AG09309 (cell line): ENCODE data around the gene IMP3.
A peak's percentile ranks its signal among the peaks of the same experiment; 100 is the strongest.

Experiments
- DNase-seq: peaks from one replicate; pipeline ENCODE4 v3.0.0-alpha.2; 2010; ENCODE audit warnings: low read depth
- H3K4me3 ChIP-seq: 2 replicates; pipeline ENCODE4 v1.5.1; 2011; ENCODE audit warnings: mild to moderate bottlenecking, low read depth, low read length, moderate library complexity; ENCODE audit not compliant: control insufficient read depth
- CTCF ChIP-seq: IDR thresholded peaks from 2 replicates; pipeline ENCODE4 v1.5.1; 2011; ENCODE audit warnings: mild to moderate bottlenecking, low read depth, low read length, inconsistent platforms; ENCODE audit not compliant: insufficient read depth, control insufficient read depth; ENCODE audit errors: missing control alignments

Gene IMP3

GRCh38 chr15:75649045-75649761 lies 9.2 kb upstream of the IMP3 start:
- H3K4me3 ChIP-seq = peak overlapping the region; percentile 78
- DNase-seq = no peak
- TF ChIP-seq CTCF = no peak

- no peak for DNase-seq
- TF ChIP-seq CTCF = no peak
- H3K4me3 ChIP-seq = peak overlapping the region; percentile 78
Observed at GRCh38 chr15:75648156-75649000, 8.4 kb upstream of the IMP3 start.

DNA sequence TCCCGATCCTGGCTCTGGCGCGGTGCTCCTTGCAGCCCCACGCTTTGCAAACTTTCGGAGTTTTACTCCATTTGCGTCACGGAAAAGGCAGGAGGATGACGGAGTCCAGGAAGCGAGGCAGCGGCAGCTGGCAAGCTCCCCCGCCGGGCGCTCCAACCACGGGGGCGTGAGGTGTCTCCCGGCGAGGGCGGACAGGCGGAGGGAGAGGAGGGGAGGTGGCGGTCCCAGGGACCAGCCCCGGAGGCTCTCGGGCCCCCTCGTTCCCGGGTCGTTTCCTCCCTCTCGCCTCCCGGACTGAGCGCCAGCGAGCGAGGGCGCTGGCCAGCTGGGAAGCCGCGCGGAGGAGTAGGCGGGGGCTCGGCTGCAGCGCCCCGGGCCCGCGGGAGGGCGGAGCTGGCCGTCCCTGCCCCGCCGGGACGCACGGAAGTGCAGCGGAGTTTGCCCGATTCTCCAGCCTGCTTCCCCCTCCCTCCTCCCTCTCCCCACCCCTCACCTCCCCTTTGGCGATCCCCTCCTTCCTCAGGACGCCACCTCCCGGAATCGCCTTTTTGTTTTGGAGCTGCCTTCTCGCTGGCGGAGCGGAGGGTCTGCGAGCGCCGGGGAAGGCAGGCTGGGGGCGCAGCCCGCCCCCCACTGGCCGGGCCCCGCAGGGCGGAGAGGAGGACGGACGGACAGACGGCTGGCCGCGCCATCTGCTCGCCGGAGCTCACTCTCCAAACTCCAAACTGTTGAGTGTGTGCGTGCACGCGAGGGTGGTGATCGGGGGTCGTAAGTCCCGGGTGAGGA lies 7.5 kb upstream of the IMP3 start, which contains the start of gene SNX33:
Gene SNX33, plus strand, starts transcription at position 543 of the 786 bp plus-strand sequence. CDS start 1,191 bp downstream, outside the sequence.
- DNase-seq = no peak
- peak within 1 kb of the TSS; percentile 78 for H3K4me3 ChIP-seq
- peak; percentile 40 for TF ChIP-seq CTCF

DNA sequence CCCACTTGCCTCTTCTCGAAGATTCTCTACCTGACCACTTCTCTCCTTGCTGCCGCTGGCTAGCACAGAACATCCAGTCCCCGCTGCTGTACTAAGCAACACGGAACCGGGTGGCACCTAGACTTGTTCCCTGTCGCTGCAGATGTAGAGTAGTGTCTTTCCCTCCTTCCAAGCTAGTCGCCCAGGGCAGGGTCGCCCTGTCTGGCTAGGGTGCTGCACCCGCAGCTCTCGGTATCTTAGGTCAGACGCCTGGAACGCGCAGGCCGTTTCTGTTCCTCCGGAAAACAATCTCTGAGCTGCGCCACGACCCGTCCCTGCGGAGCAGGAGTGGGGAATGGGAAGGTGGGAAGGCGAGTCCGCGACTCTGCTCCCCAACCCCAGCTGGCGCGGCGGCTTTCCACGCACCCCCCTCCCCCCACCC lies 6.9 kb upstream of the IMP3 start:
- TF ChIP-seq CTCF = no peak
- DNase-seq = no peak
- H3K4me3 ChIP-seq = peak overlapping the region; percentile 78

- peak overlapping the region; percentile 78 for H3K4me3 ChIP-seq
- DNase-seq = no peak
- no peak for TF ChIP-seq CTCF
Observed at GRCh38 chr15:75646112-75646943, 6.3 kb upstream of the IMP3 start.
